HL-60 (cell line): ENCODE data around the gene FASTKD1.

Experiments
- CTCF ChIP-seq: IDR thresholded peaks from one replicate; pipeline ENCODE4 v1.5.1; 2011; ENCODE audit warnings: low read length, control low read depth, inconsistent platforms; ENCODE audit not compliant: insufficient read depth
- GABPA ChIP-seq: IDR thresholded peaks from 2 replicates; pipeline ENCODE4 v1.6.1; 2012; ENCODE audit warnings: low read depth

DNA sequence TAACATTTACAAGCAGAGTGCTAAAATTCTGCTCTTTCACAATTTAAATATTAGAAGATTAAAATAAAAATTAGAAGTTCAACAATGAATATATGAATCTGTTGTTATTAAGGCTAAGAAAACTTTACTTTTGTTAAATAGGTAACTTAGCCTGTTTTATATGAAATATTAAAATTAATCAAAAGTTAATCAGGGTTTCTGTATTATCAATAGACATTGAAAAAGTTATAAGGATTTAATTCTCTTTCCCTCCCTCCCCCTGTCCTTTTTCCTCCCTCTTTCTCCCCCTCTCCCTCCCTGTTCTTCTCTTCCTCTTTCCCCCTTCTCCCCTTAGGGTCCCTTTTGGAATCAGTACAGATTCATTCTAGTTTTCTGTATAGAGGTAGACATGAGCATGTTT is 82.3 kb downstream of the FASTKD1 start:
- no peak for TF ChIP-seq CTCF
- no peak for TF ChIP-seq GABPA
